ENCODE measurements around the gene ZNF254.
"Not testable (repeated sequence)": the region's sequence is repeated elsewhere in the genome, so short reads cannot be mapped to it uniquely, and the experiment has no call there.

Gene ZNF254

DNA sequence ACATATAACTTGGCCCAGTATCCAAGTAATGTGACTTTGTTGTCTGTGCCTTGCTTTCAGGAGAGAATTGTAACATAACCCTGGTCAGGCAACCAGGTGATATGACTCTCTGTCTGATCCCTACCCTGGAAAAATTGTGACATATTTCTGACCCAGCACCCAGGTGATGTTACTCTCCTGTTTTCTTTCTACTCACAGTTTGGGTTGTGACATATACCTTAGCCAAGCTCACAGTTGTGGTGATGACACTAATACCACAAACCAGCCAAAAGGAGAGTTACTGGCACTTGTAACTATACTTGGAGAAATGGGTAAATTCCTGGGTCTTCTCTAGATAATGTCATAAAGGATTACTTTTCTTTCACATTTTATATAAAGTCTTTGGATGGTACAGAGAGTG is 14.3 kb upstream of the ZNF254 start:
- no peak for DNase-seq (ENCODE audit: low read depth)

- DNase-seq (ENCODE audit: low read depth): no peak
Measured at GRCh38 chr19:24073807-24074206, 13.2 kb upstream of the ZNF254 start.

GRCh38 chr19:24074720-24075454 is 12.1 kb upstream of the ZNF254 start:
- DNase-seq (ENCODE audit: low read depth): no peak

- DNase-seq (ENCODE audit: low read depth): not testable (repeated sequence)
Measured at GRCh38 chr19:24075530-24075929, 11.5 kb upstream of the ZNF254 start.

DNA sequence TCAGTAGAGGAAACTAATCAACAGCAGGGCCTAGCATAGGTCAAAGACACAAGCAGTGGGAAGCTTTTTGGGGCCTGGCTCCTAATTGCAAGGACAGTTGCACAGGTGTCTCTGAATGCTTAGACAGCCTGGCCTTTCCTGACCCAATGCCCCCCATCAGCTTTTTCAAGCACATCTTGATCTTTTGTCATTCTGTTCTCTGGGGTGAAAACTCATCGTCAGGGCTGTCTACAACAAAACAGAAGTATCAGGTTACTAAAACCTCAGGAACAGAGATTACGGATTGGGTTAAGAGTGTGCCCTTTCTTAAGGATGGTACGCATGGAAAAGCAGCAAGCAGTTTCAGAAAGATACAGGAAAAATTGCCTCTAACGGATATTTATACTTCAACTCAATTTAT is 8.3 kb upstream of the ZNF254 start:
- no peak for DNase-seq (ENCODE audit: low read depth)

DNA sequence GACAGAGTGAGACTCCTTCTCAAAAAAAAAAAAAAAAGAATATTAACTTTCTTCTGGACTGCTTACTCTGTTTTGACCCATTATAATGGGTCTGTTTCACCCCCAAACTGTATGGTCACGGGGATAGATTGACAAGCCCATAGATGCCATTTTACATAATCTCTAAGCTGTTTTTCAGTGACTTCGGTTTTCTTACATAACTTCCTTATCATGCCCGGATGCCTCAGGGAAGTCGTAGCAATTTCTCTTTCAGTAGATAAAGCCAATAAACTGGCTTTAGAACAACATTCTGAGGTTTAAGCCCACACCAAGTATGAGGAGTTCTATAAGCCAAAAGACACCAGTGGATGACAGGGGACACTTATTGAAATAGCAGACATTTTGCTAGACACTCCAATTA is 5.9 kb upstream of the ZNF254 start:
- no peak for DNase-seq (ENCODE audit: low read depth)

DNA sequence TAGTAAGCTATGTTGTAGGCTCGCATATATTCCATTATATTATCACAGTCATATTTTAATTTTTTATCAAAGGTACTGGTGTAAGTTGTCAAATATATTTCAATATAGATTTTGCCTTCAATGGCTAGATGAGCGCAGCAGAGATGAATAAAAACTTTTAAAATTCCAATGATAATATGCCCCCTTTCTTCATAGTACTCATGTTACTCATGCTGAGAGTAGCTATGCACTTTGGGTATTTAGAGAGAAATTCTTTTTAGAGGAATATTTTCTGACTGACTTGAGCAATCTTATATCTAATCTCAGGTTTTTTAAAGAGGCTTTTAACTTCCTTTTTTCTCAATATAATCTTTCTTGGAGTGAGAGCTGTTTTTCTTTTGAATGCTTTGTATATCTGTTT is 11.4 kb downstream of the ZNF254 start:
- DNase-seq (ENCODE audit: low read depth): no peak

DNA sequence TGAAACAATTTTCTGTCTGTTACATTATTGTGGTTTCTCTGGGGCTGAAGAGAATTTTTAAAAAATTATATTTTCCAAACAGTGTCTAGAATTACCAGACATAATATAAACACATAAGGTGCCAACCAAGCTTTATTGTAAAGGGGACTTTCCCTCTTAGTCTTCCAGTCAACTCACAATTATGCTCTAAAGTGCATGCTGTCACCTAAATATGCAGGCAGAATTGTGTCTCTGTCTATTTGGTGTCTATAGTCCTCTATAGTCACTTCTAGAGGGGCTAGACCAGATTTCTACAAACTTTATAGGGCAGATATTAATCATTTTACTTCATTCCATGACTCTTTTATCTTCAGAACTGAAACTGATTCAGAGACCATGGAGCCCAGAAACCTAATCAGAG is 12.8 kb downstream of the ZNF254 start:
- DNase-seq (ENCODE audit: low read depth): no peak

- DNase-seq (ENCODE audit: low read depth): not testable (repeated sequence)
Measured at GRCh38 chr19:24100597-24100996, 13.6 kb downstream of the ZNF254 start.

GRCh38 chr19:24101459-24102115 is 14.6 kb downstream of the ZNF254 start:
- DNase-seq (ENCODE audit: low read depth): no peak

DNA sequence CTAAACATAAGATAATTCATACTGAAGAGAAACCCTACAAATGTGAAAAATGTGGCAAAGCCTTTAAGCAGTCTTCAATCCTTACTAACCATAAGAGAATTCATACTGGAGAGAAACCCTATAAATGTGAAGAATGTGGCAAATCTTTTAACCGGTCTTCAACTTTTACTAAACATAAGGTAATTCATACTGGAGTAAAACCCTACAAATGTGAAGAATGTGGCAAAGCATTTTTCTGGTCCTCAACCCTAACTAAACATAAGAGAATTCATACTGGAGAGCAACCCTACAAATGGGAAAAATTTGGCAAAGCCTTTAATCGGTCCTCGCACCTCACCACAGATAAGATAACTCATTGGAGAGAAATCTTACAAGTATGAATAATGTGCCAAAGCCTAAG is 40.6 kb downstream of the ZNF254 start:
- no peak for DNase-seq (ENCODE audit: low read depth)

GRCh38 chr19:24140099-24140498 is 53.1 kb downstream of the ZNF254 start:
- DNase-seq (ENCODE audit: low read depth): no peak

DNA sequence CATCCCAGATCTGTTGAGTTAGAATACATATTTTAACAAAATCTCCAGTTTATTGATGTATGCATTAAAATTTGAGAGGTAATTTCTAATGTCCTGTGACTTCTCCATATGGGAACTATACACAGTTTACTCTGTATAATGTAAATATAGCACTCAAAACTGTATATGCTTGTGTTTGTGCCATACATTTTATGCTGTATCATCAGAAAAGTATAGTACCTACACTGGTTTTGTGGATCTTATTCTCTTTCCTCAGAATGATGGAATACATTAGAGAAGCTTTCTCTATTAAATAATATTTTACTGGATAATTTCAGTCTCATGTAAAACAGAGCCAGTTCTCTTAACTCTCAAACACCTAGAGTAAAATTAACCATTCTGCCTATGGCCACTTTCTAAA is 53.6 kb downstream of the ZNF254 start:
- DNase-seq (ENCODE audit: low read depth): no peak

- DNase-seq (ENCODE audit: low read depth): no peak
Measured at GRCh38 chr19:24141612-24142011, 54.6 kb downstream of the ZNF254 start.

DNA sequence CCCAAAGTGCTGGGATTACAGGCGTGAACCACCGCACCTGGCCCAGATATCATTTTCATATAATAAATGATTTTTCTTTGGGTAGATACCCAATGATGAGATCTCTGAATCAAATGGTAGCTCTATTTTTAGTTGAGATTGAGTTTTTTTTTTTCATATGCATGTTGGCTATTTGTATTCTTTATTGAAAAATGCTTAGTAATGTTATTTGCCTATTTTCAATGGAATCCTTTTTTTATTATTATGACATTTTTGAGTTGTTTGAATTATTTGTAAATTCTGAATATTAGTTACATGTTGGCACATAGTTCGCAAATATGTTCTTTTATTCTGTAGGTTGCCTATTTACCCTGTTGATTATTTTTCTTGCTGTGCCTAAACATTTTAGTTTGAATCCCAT is 55.8 kb downstream of the ZNF254 start:
- DNase-seq (ENCODE audit: low read depth): no peak

- no peak for DNase-seq (ENCODE audit: low read depth)
Measured at GRCh38 chr19:24159707-24160106, 72.7 kb downstream of the ZNF254 start.

DNA sequence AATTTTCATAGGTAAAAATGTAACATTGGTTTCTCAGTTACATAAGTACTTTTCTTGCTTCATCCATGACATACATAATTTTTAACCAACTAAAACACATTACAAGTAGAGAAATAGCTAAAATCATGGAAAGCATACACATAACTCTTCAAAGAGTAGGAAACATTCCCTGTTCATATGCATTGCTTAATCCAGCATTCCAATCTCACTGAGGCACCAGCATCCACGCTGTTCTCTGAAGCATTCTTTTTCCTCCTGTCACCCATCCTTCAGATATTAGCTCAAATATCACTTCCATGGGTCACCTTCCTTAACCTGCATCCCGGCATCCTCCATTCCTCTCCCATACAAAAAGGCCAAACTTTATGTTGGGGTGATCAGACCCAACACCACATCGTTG is 79.1 kb downstream of the ZNF254 start:
- DNase-seq (ENCODE audit: low read depth): no peak

DNA sequence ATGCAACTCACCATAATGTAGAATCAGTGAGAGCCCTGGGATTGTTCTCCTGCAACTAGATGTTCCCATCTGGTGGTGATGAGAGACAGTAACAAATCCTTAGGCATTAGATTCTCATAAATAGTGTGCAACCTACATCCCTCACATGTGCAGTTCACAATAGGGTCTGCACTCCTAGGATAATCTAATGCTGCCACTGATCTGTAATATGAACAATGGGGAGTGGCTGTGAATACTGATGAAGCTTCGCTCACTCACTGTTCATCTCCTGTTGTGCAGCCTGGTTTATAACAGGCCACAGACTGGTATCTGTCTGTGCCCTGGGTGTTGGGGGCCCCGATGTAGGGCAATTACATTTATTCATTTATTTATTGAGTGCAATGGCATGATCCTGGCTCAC is 86.9 kb downstream of the ZNF254 start:
- DNase-seq (ENCODE audit: low read depth): no peak

- DNase-seq (ENCODE audit: low read depth): no peak
Measured at GRCh38 chr19:24177686-24178085, 90.7 kb downstream of the ZNF254 start.

DNA sequence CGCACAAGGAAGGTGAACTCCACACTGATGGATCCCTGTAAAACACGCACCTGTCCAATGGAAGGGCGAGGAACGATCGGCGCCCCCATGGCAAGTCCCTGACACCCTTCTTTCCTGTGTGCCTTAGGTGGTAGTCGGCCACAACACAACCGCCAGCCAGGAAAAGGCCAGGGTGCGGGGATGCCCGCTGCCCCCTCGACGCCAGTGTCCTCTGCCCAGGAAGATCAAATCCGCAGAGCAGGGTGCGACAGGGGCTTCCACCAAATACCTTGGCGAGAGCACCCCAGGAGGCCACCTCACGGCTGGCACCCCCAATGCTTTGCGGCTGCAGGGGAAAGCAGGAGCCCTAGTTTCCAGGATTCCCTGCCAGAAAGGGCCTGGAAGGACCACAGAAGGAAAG is 91.2 kb downstream of the ZNF254 start:
- no peak for DNase-seq (ENCODE audit: low read depth)
